Eye (tissue), 1 donor: ENCODE results near the gene GDE1.

Source experiments
- DNase-seq: peaks from one replicate; pipeline ENCODE4 v3.0.0-alpha.2; 2015

Gene GDE1

DNA sequence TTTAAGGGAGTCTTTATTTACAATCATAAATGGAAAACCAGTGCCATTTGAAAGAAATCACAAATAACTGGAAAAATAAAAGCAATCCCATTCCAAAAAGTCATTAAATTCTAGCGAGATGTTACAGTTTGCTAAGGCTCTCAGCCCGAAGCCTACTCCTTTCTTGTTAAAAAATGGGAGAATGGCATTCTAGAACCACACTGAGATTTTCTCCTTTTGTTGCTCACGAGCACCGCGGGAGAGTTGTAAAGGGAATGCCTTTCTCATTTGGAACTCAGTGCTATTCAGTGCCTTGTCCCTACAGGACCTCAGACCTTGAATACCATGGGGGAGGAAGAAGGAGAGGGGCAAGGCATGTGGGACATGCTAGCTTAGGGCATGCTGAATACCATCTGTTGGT is 36.3 kb downstream of the GDE1 start:
- no peak for DNase-seq

DNA sequence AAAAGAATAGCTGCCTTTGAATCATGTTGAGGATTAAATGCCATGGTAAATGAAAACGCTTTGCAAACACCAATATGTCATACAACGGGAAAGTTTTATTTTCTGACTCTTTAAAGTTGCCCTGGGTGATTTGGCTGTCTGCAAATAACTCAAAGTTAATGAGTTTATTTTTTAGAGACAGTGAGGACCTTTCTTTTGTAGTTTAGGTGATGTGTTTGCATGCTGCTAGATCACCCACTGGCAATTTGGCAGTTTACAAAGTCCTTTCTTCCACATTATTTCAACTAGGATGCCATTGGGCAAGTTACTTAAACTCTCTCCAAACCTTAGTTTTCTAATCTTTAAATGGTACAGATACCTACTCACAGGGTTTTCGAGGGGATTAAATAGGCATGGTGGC is 37.8 kb downstream of the GDE1 start:
- no peak for DNase-seq

DNA sequence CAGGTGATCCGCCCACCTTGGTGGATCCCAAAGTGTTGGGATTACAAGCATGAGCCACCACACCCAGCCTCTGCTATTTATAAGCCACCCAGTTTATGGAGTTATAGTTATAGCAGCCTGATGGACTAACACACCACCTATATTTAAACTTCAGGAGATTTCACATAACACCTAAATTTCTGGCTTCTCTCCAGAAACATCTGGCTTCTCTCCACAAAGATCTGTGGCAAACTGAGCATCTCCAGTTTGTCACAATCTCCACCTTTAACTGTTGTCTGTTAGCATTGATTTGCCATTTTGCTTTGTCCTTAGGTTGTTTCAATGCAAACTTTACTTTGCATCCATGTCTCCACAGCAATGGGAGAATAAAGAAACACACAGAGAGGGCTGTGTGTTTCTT is 39.6 kb downstream of the GDE1 start:
- no peak for DNase-seq

DNA sequence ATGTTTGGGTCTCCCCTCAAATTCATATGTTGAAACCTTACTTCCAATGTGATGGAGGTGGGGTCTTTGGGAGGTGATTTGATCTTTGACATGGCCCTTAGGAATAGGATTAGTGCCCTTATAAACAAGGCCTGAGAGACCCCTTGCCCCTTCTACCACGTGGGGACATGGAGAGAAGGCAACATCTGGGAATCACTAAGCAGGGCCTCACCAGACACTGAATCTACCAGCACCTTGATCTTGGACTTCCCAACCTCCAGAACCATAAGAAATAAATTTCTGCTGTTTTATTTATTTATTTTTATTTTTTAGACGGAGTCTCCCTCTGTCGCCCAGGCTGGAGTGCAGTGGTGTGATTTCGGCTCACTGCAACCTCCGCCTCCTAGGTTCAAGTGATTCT is 40.1 kb downstream of the GDE1 start:
- no peak for DNase-seq

DNA sequence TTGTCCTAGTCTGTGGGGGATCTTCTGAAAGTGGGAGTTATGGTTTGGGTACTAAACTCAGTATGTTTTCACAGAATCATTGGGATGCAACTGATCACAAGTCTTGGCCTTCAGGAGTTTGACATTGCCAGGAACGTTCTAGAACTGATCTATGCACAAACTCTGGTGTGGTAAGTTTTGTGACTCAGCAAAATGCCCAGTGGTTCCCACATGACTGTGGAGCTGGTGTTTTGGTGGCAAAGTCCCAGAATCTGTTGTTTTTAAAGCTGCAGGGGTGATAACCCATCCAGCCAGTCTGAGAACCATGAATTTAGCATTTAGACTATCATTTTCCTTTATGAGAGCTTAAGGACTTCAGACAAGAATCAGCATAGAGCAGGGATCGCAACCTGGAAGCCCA is 40.6 kb downstream of the GDE1 start:
- no peak for DNase-seq

DNA sequence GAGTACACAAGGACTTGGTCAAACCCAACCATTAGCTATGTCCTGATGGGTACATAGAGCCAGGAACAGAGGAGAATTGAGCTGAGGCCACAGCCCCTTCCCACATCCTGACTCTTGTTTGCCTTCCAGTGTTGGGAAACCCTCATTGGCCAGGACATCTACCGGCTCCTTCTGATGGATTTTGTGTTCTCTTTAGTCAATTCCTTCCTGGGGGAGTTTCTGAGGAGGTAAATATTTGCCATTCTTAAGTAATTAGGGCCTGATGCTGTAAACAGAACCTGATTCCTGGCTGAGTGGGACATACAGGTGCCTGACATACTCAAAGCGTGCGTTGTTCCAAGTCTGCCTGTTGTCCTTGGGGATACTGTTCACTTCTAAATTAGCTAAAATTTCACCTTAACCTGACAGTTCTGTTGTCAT is 42.6 kb downstream of the GDE1 start:
- no peak for DNase-seq

DNA sequence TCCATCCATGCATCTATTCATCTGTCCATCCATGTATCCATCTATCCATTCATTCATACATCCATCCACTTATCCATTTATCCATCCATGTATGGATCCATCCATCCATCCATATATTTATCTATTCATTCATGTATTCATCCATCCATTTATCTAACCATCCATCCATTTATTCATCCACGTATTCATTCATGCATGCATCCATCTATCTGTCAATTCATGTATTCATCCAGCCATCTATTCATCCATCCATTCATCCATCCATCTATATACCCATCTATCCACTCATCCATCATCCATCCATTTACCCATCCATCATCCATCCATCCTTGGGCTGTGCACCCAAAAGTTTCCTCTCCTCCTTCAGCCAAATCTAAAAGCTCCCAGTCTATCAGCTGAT is 43.4 kb downstream of the GDE1 start:
- no peak for DNase-seq

DNA sequence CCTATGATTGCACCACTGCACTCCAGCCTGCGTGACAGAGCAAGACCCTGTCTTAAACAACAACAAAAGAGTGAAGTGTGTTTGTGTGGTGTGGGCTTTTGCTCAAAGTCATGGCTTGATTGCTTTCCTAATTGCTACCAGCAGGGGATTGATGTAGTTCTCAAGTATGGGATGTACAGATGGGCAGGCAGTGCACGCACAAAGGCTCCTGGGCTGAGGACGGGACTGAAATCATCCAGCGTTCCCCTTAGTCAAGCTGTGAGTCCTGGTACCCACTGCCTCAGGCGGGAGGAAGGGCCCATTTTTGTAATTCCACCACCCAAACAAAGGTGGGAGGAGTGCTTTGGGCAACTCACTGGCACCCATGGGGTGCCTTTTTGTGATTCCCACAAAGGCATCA is 47.3 kb downstream of the GDE1 start:
- DNase-seq = no peak

DNA sequence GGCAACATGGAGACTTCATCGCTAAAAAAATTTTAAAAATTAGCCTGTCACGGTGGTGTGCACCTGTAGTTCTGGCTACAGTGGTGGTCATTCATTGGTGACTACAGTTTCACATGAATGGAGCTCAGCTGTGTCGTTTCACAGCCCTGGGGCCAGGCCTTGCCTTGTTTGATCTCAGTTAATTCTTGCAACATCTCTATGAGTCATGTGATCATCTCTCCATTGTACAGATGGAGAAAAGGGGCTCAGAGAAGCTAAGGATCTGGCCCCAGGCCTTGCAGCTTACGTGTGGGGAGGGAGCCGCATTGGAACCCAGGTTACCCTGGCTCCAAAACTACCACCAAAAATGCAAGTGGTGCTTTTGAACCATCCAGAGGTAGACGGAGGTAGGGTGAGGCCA is 49.4 kb downstream of the GDE1 start:
- no peak for DNase-seq

DNA sequence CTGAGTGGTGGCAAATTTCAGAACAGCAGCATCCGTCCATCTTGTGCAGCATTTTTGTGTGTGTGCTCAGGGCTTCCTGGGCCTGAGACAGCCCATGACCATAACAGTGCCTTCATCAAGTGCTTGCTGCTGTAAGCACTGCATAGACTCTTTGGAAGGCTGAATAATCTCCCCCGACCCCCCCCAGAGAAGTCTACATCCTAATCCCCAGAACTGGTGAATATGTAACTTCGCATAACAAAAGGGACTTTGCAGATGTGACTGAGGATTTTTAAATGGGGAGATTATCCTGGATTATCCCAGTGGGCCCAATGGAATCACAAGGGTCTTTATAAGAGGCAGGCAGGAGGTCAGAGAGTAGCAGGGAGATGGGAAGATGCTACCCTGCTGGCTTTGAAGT is 53.6 kb downstream of the GDE1 start:
- DNase-seq = no peak

DNA sequence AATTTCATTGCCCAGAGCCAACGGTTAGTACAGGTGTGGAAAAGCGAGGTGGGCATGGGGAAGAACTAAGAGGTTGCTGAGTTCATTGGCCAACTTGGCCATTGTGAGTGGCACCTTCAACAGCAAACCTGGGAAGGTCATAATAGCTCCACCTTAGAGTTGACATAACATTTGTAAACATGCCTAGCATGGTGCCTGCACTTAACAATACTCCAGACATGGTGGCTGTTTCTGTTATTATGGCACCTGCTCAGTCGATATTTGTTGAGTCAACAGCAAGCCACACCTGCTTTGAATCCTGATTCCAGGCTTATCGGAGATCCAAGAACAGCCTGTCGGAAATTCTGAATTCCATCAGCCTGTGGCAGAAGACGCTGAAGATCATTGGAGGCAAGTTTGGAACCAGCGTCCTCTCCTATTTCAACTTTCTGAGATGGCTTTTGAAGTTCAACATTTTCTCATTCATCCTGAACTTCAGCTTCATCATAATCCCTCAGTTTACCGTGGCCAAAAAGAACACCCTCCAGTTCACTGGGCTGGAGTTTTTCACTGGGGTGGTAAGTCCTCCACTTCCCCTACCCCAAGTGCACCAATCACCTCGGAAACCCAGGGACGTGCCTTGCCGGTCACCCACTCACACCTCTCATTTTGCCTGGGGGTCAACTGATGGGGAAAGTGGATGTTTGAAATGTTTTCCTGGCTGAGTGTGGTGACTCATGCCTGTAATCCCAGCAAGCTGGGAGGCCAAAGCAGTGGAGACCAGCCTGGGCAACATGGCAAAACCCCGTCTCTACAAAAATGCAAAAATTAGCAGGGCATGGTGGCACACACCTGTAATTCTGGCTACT is 58.2 kb downstream of the GDE1 start:
- no peak for DNase-seq

DNA sequence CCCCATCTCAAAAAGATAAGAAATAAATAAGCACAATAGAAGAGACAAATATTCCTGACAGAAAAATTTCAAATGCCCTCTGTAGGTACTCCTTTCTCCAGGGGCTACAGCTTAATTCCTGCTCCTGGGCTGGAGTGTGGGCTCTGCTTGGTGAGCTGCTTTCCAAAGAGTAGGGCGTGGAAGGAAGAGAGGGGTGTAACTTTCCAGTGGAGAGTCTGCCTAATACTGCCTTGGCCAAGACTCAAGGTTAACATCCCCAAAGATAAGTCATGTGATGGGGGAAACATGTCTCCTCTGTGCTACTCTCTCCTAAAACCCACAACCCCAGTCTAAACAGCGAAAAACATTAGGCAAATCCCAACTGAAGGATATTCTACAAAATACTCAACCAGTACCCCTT is 61.5 kb downstream of the GDE1 start:
- no peak for DNase-seq

DNA sequence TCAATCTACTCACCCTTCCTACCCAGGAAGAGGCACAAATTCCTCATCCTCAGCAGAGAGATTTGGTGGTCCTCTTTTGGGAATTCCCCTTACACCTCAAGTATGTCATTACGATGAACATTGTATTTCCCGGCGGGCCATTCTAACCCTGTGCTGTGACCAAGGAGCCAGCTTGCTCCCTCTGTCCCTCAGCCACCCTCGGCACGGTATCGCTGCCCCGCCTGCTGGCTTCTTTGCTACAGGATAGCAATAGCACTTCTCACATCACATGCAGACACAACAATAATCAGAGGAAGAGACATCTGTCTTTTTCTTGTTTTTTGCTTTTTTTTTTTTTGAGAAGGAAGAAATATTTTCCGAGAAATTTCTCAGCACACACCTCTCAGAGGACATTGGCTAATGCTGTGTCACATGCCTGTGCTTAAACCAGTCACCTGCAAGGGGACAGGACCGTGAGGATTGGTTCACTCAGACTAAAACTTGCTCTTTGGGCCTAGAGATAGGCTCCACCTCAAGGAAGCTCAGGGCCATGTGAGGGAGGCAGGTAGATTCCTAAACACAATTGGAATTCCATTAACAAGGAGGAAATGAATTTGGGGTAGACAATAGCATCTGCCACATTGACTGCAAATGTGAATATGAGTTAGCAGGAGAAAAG is 63.0 kb downstream of the GDE1 start:
- DNase-seq = no peak
